Liver (tissue), 9 donors: ENCODE data around the gene SLU7. TPM values are rescaled to one million over a fixed set of nuclear protein-coding genes. Genes with fewer than 3 reads are reported as not detected.

ENCODE experiments used
- DNase-seq: peaks from one replicate; pipeline ENCODE4 v3.0.0-alpha.2; 2017; ENCODE audit warnings: low spot score
- H3K27ac ChIP-seq, 2 donors: one replicate each; pipeline ENCODE4 v1.7.0; 2013; ENCODE audit warnings: inconsistent platforms in 2 of 2, low read length in 2 of 2, control low read depth in 1 of 2, low read depth in 1 of 2, mild to moderate bottlenecking in 1 of 2
- H3K27me3 ChIP-seq, 4 donors: one replicate each; pipeline versions ENCODE4 v1.6.1 to v1.7.0; 2013; ENCODE audit warnings: low read length in 3 of 4, inconsistent platforms in 1 of 4, mild to moderate bottlenecking in 1 of 4, moderate library complexity in 1 of 4; ENCODE audit not compliant: control insufficient read depth in 4 of 4, insufficient read depth in 4 of 4
- H3K36me3 ChIP-seq, 4 donors: one replicate each; pipeline versions ENCODE4 v1.6.1 to v1.7.0; 2013; ENCODE audit warnings: low read length in 3 of 4, mild to moderate bottlenecking in 3 of 4, low read depth in 1 of 4, moderate library complexity in 1 of 4; ENCODE audit not compliant: control insufficient read depth in 4 of 4, insufficient read depth in 3 of 4
- H3K4me1 ChIP-seq, 4 donors: one replicate each; pipeline versions ENCODE4 v1.6.1 to v1.7.0; 2013; ENCODE audit warnings: low read length in 3 of 4, mild to moderate bottlenecking in 3 of 4, moderate library complexity in 1 of 4; ENCODE audit not compliant: control insufficient read depth in 4 of 4, insufficient read depth in 4 of 4
- H3K4me3 ChIP-seq, 3 donors: one replicate each; pipeline versions ENCODE4 v1.6.1 to v1.7.0; 2013; ENCODE audit warnings: low read length in 3 of 3, control low read depth in 1 of 3, low read depth in 1 of 3, mild to moderate bottlenecking in 1 of 3
- H3K9ac ChIP-seq, 2 donors: one replicate each; pipeline ENCODE4 v1.7.0; 2013; ENCODE audit warnings: low read length in 2 of 2, mild to moderate bottlenecking in 2 of 2, moderate library complexity in 2 of 2, control low read depth in 1 of 2, low read depth in 1 of 2
- H3K9me3 ChIP-seq, 4 donors: one replicate each; pipeline versions ENCODE4 v1.6.1 to v1.7.0; 2013; ENCODE audit warnings: low read length in 3 of 4; ENCODE audit not compliant: control insufficient read depth in 4 of 4
- FOXA1 ChIP-seq: IDR thresholded peaks from 2 replicates; pipeline ENCODE4 v1.6.1; 2016; ENCODE audit warnings: antibody characterized with exemption
- GABPA ChIP-seq, 2 donors: IDR thresholded peaks in 1 of 2; conservative IDR thresholded peaks in 1 of 2; 2 replicates each; pipeline ENCODE4 v1.6.1; 2016; ENCODE audit warnings: antibody characterized with exemption in 2 of 2, mild to moderate bottlenecking in 1 of 2, moderate library complexity in 1 of 2
- HNF4A ChIP-seq, 2 donors: conservative IDR thresholded peaks; 2 replicates each; pipeline ENCODE4 v1.6.1; 2016; ENCODE audit warnings: antibody characterized with exemption in 2 of 2, mild to moderate bottlenecking in 2 of 2
- JUND ChIP-seq, 2 donors: IDR thresholded peaks; 2 replicates each; pipeline ENCODE4 v1.6.1; 2016; ENCODE audit warnings: antibody characterized with exemption in 2 of 2
- RAD21 ChIP-seq, 2 donors: IDR thresholded peaks; 2 replicates each; pipeline ENCODE4 v1.6.1; 2016; ENCODE audit warnings: antibody characterized with exemption in 2 of 2, mild to moderate bottlenecking in 2 of 2
- RXRA ChIP-seq, 2 donors: IDR thresholded peaks; 2 replicates each; pipeline ENCODE4 v1.6.1; 2017 to 2018; ENCODE audit warnings: antibody characterized with exemption in 2 of 2, mild to moderate bottlenecking in 1 of 2
- TAF1 ChIP-seq: conservative IDR thresholded peaks from 2 replicates; pipeline ENCODE4 v1.6.1; 2016; ENCODE audit warnings: antibody characterized with exemption, mild to moderate bottlenecking
- YY1 ChIP-seq: IDR thresholded peaks from 2 replicates; pipeline ENCODE4 v1.6.1; 2016; ENCODE audit warnings: antibody characterized with exemption, mild to moderate bottlenecking
- WGBS: extraction: QIAGEN DNeasy Blood & Tissue Kit; methylation state at CpG from one replicate; pipeline ENCODE4 v1.1.7; 2013; 5-methylcytosine and 5-hydroxymethylcytosine counted together
- polyA plus RNA-seq, 2 donors: library from polyadenylated mRNA; stranded (reverse) in 1 of 2; unstranded in 1 of 2; fragments of 200-250 nt in 1 of 2; fragments of >200 nt in 1 of 2; fragmentation: Nextera tagmentation in 1 of 2; extraction: Ambion mirVana in 1 of 2; gene quantifications; one replicate each; pipeline versions ENCODE4 v1.2.1 to v1.2.3, GENCODE V29; 2013 to 2015
- total RNA-seq, 2 donors: library from RNA; depleted of rRNA; stranded (reverse); fragments of >200 nt; gene quantifications; one replicate each; pipeline ENCODE4 v1.2.3, GENCODE V29; 2014
- TF ChIP-seq, protein P1 (sequence below): IDR thresholded peaks from 2 replicates; pipeline ENCODE4 v1.6.1; 2016; ENCODE audit warnings: antibody characterized with exemption, mild to moderate bottlenecking
- TF ChIP-seq, protein P2 (sequence below): fragments of 150-350 bp; IDR thresholded peaks from 2 replicates; pipeline ENCODE4 v1.5.1; 2017; ENCODE audit warnings: improper control_type of control experiment, low read depth, low read length; ENCODE audit not compliant: missing input control
- TF ChIP-seq, protein P3 (sequence below): IDR thresholded peaks from 2 replicates; pipeline ENCODE4 v1.6.1; 2016; ENCODE audit warnings: antibody characterized with exemption
- TF ChIP-seq, protein P4 (sequence below): IDR thresholded peaks from 2 replicates; pipeline ENCODE4 v1.6.1; 2016; ENCODE audit warnings: antibody characterized with exemption
- donor health status: healthy.
- donor health status: healthy.
- donor health status: healthy.
- donor health status: healthy.
- donor health status: healthy.

SLU7 gene
- total and polyA plus RNA-seq, 4 donors = 7.1 to 21.8 (median 17.6) TPM

DNA sequence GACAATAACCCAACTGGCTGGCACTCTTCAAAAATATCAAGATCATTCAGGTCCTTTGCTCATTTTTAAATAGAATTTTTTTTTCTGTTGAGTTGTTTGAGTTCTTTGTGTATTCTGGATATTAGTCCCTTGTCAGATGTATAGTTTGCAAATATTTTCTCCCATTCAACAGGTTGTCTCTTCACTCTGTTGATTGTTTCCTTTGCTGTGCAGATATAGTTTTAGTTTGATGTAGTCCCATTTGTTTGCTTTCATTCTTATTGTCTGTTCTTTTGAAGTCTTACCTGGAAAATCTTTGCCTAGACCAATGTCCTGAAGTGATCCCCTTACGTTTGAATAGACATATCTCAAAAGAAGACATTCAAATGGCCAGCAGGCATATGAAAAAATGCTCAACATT is 25.5 kb upstream of the SLU7 start (continued):
- TF ChIP-seq, protein P1, sequence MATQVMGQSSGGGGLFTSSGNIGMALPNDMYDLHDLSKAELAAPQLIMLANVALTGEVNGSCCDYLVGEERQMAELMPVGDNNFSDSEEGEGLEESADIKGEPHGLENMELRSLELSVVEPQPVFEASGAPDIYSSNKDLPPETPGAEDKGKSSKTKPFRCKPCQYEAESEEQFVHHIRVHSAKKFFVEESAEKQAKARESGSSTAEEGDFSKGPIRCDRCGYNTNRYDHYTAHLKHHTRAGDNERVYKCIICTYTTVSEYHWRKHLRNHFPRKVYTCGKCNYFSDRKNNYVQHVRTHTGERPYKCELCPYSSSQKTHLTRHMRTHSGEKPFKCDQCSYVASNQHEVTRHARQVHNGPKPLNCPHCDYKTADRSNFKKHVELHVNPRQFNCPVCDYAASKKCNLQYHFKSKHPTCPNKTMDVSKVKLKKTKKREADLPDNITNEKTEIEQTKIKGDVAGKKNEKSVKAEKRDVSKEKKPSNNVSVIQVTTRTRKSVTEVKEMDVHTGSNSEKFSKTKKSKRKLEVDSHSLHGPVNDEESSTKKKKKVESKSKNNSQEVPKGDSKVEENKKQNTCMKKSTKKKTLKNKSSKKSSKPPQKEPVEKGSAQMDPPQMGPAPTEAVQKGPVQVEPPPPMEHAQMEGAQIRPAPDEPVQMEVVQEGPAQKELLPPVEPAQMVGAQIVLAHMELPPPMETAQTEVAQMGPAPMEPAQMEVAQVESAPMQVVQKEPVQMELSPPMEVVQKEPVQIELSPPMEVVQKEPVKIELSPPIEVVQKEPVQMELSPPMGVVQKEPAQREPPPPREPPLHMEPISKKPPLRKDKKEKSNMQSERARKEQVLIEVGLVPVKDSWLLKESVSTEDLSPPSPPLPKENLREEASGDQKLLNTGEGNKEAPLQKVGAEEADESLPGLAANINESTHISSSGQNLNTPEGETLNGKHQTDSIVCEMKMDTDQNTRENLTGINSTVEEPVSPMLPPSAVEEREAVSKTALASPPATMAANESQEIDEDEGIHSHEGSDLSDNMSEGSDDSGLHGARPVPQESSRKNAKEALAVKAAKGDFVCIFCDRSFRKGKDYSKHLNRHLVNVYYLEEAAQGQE = no peak
- no peak for TF ChIP-seq RAD21 (IDR thresholded peaks at IDR 0.05)

GRCh38 chr5:160442824-160443431 is 24.0 kb upstream of the SLU7 start:
- H3K4me1 ChIP-seq = peaks cover 0 to 10% (median 7%) of the 10 kb centered on the region in 4 donors
- WGBS = 79% methylated on average over 4 of the region's 4 CpGs
- no peaks in the 10 kb centered on the region for H3K9me3 ChIP-seq
- no peak overlapping the region for H3K27ac ChIP-seq
- no peak for DNase-seq
- H3K4me3 ChIP-seq = no peak overlapping the region
- TF ChIP-seq, protein P2, sequence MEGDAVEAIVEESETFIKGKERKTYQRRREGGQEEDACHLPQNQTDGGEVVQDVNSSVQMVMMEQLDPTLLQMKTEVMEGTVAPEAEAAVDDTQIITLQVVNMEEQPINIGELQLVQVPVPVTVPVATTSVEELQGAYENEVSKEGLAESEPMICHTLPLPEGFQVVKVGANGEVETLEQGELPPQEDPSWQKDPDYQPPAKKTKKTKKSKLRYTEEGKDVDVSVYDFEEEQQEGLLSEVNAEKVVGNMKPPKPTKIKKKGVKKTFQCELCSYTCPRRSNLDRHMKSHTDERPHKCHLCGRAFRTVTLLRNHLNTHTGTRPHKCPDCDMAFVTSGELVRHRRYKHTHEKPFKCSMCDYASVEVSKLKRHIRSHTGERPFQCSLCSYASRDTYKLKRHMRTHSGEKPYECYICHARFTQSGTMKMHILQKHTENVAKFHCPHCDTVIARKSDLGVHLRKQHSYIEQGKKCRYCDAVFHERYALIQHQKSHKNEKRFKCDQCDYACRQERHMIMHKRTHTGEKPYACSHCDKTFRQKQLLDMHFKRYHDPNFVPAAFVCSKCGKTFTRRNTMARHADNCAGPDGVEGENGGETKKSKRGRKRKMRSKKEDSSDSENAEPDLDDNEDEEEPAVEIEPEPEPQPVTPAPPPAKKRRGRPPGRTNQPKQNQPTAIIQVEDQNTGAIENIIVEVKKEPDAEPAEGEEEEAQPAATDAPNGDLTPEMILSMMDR = no peak
- TF ChIP-seq TAF1 (no peak), YY1 (no peak), JUND (IDR thresholded peaks at IDR 0.05) (no peak)
- no peaks in the 10 kb centered on the region for H3K27me3 ChIP-seq
- H3K36me3 ChIP-seq = no peaks in the 10 kb centered on the region
- H3K9ac ChIP-seq = no peak overlapping the region

DNA sequence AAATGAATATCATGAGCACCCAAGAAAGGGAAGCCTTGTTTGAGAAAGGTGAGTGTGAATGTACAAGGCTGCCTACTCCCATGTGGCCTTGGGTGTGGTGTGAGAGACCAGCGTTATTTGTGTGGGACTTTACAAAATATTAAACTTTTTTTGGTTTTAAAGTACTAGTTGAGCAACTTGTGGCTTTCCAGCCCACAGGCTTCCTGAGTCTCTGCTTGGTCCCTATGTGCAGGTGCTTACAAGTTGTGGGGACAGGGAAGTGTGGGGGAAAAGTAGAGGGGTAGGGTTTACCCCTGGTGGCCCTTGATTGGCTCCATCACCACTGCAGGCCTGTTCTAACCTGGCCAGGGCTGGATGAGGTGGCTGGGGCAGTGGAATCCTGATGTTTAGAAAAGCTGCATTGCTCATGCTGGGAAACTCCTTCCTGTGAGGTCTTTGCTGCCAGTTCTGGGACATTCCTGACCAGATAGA is 22.5 kb upstream of the SLU7 start:
- Histone ChIP-seq H3K27ac (no peak overlapping the region), H3K9me3 (no peaks in the 10 kb centered on the region), H3K36me3 (no peaks in the 10 kb centered on the region), H3K27me3 (no peaks in the 10 kb centered on the region), H3K4me3 (no peak overlapping the region), H3K4me1 (peaks cover 0 to 10% (median 7%) of the 10 kb centered on the region in 4 donors), H3K9ac (no peak overlapping the region)
- TF ChIP-seq GABPA (IDR thresholded peaks at IDR 0.05 in 1 of 2, conservative IDR thresholded peaks at IDR 0.05 in 1 of 2) (no peak), HNF4A (conservative IDR thresholded peaks at IDR 0.05) (no peak), FOXA1 (no peak), JUND (IDR thresholded peaks at IDR 0.05) (no peak), RXRA (IDR thresholded peaks at IDR 0.05) (no peak)
- TF ChIP-seq, protein P3, sequence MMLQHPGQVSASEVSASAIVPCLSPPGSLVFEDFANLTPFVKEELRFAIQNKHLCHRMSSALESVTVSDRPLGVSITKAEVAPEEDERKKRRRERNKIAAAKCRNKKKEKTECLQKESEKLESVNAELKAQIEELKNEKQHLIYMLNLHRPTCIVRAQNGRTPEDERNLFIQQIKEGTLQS = no peak
- TF ChIP-seq, protein P4, sequence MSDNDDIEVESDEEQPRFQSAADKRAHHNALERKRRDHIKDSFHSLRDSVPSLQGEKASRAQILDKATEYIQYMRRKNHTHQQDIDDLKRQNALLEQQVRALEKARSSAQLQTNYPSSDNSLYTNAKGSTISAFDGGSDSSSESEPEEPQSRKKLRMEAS = no peak
- TF ChIP-seq, protein P1 = no peak
- TF ChIP-seq, protein P2 = no peak
- WGBS = 81% methylated on average over 1 of the region's 1 CpG
- DNase-seq = no peak
